Endodermal cell (in vitro differentiated cells): ENCODE data around the gene ZNF580. TPM values are rescaled to one million over a fixed set of nuclear protein-coding genes. Genes with fewer than 3 reads are reported as not detected.
A peak's percentile ranks its signal among the peaks of the same experiment; 100 is the strongest.

Experiments
- DNase-seq: peaks from one replicate; pipeline ENCODE4 v3.0.0-alpha.2; 2017
- H3K27ac ChIP-seq: 2 replicates; pipeline ENCODE4 v1.5.1; 2013; ENCODE audit warnings: mild to moderate bottlenecking, low read depth, low read length, moderate library complexity
- H3K27me3 ChIP-seq: 2 replicates; pipeline ENCODE4 v1.6.1; 2013; ENCODE audit warnings: mild to moderate bottlenecking, low read length, moderate library complexity; ENCODE audit not compliant: insufficient read depth, control insufficient read depth, poor library complexity, severe bottlenecking
- H3K36me3 ChIP-seq: 2 replicates; pipeline ENCODE4 v1.7.0; 2013; ENCODE audit warnings: mild to moderate bottlenecking, low read length, moderate library complexity; ENCODE audit not compliant: control insufficient read depth, insufficient read depth
- H3K4me1 ChIP-seq: one replicate; pipeline ENCODE4 v1.7.0; 2013; ENCODE audit warnings: low read length; ENCODE audit not compliant: control insufficient read depth, insufficient read depth
- H3K4me3 ChIP-seq: 2 replicates; pipeline ENCODE4 v1.5.1; 2013; ENCODE audit warnings: mild to moderate bottlenecking, low read length, moderate library complexity
- H3K9ac ChIP-seq: 2 replicates; pipeline ENCODE4 v1.6.1; 2013; ENCODE audit warnings: mild to moderate bottlenecking, low read length, moderate library complexity; ENCODE audit not compliant: poor library complexity, severe bottlenecking; ENCODE audit errors: extremely low read depth
- H3K9me3 ChIP-seq: 2 replicates; pipeline ENCODE4 v1.6.1; 2013; ENCODE audit warnings: mild to moderate bottlenecking, low read length, moderate library complexity; ENCODE audit not compliant: control insufficient read depth
- H3K27ac Mint-ChIP-seq: 2 replicates; pipeline ENCODE4 v1.8.0; 2020; ENCODE audit warnings: mixed read lengths
- H3K27me3 Mint-ChIP-seq: 2 replicates; pipeline ENCODE4 v1.8.0; 2021; ENCODE audit warnings: mild to moderate bottlenecking, mixed read lengths; ENCODE audit not compliant: insufficient read depth
- H3K36me3 Mint-ChIP-seq: 2 replicates; pipeline ENCODE4 v1.8.0; 2020; ENCODE audit warnings: low read depth, mixed read lengths
- H3K4me1 Mint-ChIP-seq: 2 replicates; pipeline ENCODE4 v1.8.0; 2020; ENCODE audit warnings: mixed read lengths
- H3K4me3 Mint-ChIP-seq: 2 replicates; pipeline ENCODE4 v1.8.0; 2020; ENCODE audit warnings: mild to moderate bottlenecking, moderate library complexity, mixed read lengths
- H3K9me3 Mint-ChIP-seq: 2 replicates; pipeline ENCODE4 v1.8.0; 2020; ENCODE audit warnings: mild to moderate bottlenecking, mixed read lengths
- WGBS, 2 experiments: methylation state at CpG; one replicate each; pipeline versions ENCODE4 v1.1.5 to v1.1.7; 2013; ENCODE audit warnings: missing lambda C conversion rate in 2 of 2, mixed read lengths in 1 of 2; ENCODE audit not compliant: insufficient coverage in 1 of 2, insufficient read length in 1 of 2; 5-methylcytosine and 5-hydroxymethylcytosine counted together
- total RNA-seq, 2 donors: library from RNA; stranded (reverse); fragmentation: NEBNext Ultra II Directional in 1 of 2; extraction: Animal tissue kit (Norgen Biotek cat#: 25700) in 1 of 2; gene quantifications; 2 replicates in 1 of 2; 3 replicates in 1 of 2; pipeline ENCODE4 v1.2.1, GENCODE V29; 2021
- TF ChIP-seq, protein P1 (sequence below): fragments of 200-600 bp; sonication (generic); conservative IDR thresholded peaks from 2 replicates; pipeline ENCODE4 v1.5.0; 2021; ENCODE audit warnings: antibody characterized with exemption, mild to moderate bottlenecking

Gene ZNF580
- total RNA-seq, 2 donors from 2014 or later: 27.3 to 38.6 TPM

DNA sequence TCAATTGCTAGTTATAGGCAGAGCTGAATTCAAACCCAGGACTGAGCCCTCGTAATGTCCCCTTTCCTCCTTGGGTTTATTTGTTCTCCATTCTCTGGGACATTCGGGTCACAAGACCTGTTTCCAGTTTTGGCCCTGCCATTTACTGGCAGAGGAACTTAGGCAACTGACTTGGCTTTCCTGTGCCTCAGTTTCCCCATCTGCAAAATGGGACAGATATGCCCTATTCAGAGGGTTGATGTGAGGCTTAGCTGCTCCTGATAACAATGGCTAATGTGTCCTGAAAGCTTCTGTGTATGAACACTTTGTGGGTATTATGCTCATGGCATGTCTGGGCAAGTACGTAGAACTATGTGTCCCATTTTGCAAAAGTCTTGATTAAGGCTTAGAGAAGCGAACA, 39.7 kb upstream of the ZNF580 start:
- no peak for DNase-seq
- TF ChIP-seq, protein P1, sequence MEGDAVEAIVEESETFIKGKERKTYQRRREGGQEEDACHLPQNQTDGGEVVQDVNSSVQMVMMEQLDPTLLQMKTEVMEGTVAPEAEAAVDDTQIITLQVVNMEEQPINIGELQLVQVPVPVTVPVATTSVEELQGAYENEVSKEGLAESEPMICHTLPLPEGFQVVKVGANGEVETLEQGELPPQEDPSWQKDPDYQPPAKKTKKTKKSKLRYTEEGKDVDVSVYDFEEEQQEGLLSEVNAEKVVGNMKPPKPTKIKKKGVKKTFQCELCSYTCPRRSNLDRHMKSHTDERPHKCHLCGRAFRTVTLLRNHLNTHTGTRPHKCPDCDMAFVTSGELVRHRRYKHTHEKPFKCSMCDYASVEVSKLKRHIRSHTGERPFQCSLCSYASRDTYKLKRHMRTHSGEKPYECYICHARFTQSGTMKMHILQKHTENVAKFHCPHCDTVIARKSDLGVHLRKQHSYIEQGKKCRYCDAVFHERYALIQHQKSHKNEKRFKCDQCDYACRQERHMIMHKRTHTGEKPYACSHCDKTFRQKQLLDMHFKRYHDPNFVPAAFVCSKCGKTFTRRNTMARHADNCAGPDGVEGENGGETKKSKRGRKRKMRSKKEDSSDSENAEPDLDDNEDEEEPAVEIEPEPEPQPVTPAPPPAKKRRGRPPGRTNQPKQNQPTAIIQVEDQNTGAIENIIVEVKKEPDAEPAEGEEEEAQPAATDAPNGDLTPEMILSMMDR: no peak
- Histone ChIP-seq H3K4me3 (peak overlapping the region; percentile 84), H3K4me1 (no peaks in the 10 kb centered on the region), H3K36me3 (peaks cover 11% of the 10 kb centered on the region), H3K9ac (no peak overlapping the region), H3K9me3 (no peaks in the 10 kb centered on the region), H3K27me3 (no peaks in the 10 kb centered on the region), H3K27ac (no peak overlapping the region)
- H3K27me3 Mint-ChIP-seq: no peaks in the 10 kb centered on the region
- peaks cover 19% of the 10 kb centered on the region for H3K36me3 Mint-ChIP-seq
- H3K9me3 Mint-ChIP-seq: peaks cover 4% of the 10 kb centered on the region
- peaks cover 8% of the 10 kb centered on the region for H3K4me1 Mint-ChIP-seq
- peak overlapping the region; percentile 86 for H3K4me3 Mint-ChIP-seq
- WGBS, 2 experiments: 94 to 95% methylated on average over 4 of the region's 4 CpGs
- H3K27ac Mint-ChIP-seq: no peak overlapping the region

GRCh38 chr19:55602104-55603001, 38.4 kb upstream of the ZNF580 start:
- no peak overlapping the region for H3K27ac Mint-ChIP-seq

GRCh38 chr19:55603115-55603514, 37.7 kb upstream of the ZNF580 start:
- no peak overlapping the region for H3K27ac ChIP-seq
- H3K9ac ChIP-seq: no peak overlapping the region
- no peak for DNase-seq
- no peaks in the 10 kb centered on the region for H3K9me3 ChIP-seq
- peaks cover 4% of the 10 kb centered on the region for H3K4me1 ChIP-seq
- Mint-ChIP-seq H3K27ac (no peak overlapping the region), H3K36me3 (peaks cover 21% of the 10 kb centered on the region), H3K9me3 (peaks cover 4% of the 10 kb centered on the region), H3K27me3 (no peaks in the 10 kb centered on the region), H3K4me1 (peaks cover 18% of the 10 kb centered on the region), H3K4me3 (no peak overlapping the region)
- no peaks in the 10 kb centered on the region for H3K27me3 ChIP-seq
- WGBS, 2 experiments: 94 to 95% methylated on average over 18 to 21 of the region's 21 CpGs
- H3K4me3 ChIP-seq: no peak overlapping the region
- TF ChIP-seq, protein P1: no peak
- H3K36me3 ChIP-seq: peaks cover 3% of the 10 kb centered on the region

More at GRCh38 chr19:55602104-55603001, 38.4 kb upstream of the ZNF580 start:
- Histone ChIP-seq H3K27me3 (no peaks in the 10 kb centered on the region), H3K4me3 (no peak overlapping the region), H3K4me1 (peaks cover 4% of the 10 kb centered on the region), H3K9me3 (no peaks in the 10 kb centered on the region), H3K36me3 (peaks cover 4% of the 10 kb centered on the region), H3K9ac (no peak overlapping the region), H3K27ac (no peak overlapping the region)
- 96 to 99% methylated on average over 25 to 60 of the region's 60 CpGs for WGBS, 2 experiments
- peaks cover 4% of the 10 kb centered on the region for H3K9me3 Mint-ChIP-seq
- TF ChIP-seq, protein P1: no peak
- H3K27me3 Mint-ChIP-seq: no peaks in the 10 kb centered on the region
- peaks cover 15% of the 10 kb centered on the region for H3K4me1 Mint-ChIP-seq
- H3K4me3 Mint-ChIP-seq: no peak overlapping the region
- no peak for DNase-seq
- peaks cover 16% of the 10 kb centered on the region for H3K36me3 Mint-ChIP-seq
